Endodermal cell (in vitro differentiated cells): ENCODE results near the gene CYREN. TPM values are rescaled to one million over a fixed set of nuclear protein-coding genes. Genes with fewer than 3 reads are reported as not detected.

ENCODE experiments used
- DNase-seq: peaks from one replicate; pipeline ENCODE4 v3.0.0-alpha.2; 2017
- H3K27ac ChIP-seq: 2 replicates; pipeline ENCODE4 v1.5.1; 2013; ENCODE audit warnings: mild to moderate bottlenecking, low read depth, low read length, moderate library complexity
- H3K27me3 ChIP-seq: 2 replicates; pipeline ENCODE4 v1.6.1; 2013; ENCODE audit warnings: mild to moderate bottlenecking, low read length, moderate library complexity; ENCODE audit not compliant: insufficient read depth, control insufficient read depth, poor library complexity, severe bottlenecking
- H3K36me3 ChIP-seq: 2 replicates; pipeline ENCODE4 v1.7.0; 2013; ENCODE audit warnings: mild to moderate bottlenecking, low read length, moderate library complexity; ENCODE audit not compliant: control insufficient read depth, insufficient read depth
- H3K4me1 ChIP-seq: one replicate; pipeline ENCODE4 v1.7.0; 2013; ENCODE audit warnings: low read length; ENCODE audit not compliant: control insufficient read depth, insufficient read depth
- H3K4me3 ChIP-seq: 2 replicates; pipeline ENCODE4 v1.5.1; 2013; ENCODE audit warnings: mild to moderate bottlenecking, low read length, moderate library complexity
- H3K9ac ChIP-seq: 2 replicates; pipeline ENCODE4 v1.6.1; 2013; ENCODE audit warnings: mild to moderate bottlenecking, low read length, moderate library complexity; ENCODE audit not compliant: poor library complexity, severe bottlenecking; ENCODE audit errors: extremely low read depth
- H3K9me3 ChIP-seq: 2 replicates; pipeline ENCODE4 v1.6.1; 2013; ENCODE audit warnings: mild to moderate bottlenecking, low read length, moderate library complexity; ENCODE audit not compliant: control insufficient read depth
- H3K27ac Mint-ChIP-seq: 2 replicates; pipeline ENCODE4 v1.8.0; 2020; ENCODE audit warnings: mixed read lengths
- H3K27me3 Mint-ChIP-seq: 2 replicates; pipeline ENCODE4 v1.8.0; 2021; ENCODE audit warnings: mild to moderate bottlenecking, mixed read lengths; ENCODE audit not compliant: insufficient read depth
- H3K36me3 Mint-ChIP-seq: 2 replicates; pipeline ENCODE4 v1.8.0; 2020; ENCODE audit warnings: low read depth, mixed read lengths
- H3K4me1 Mint-ChIP-seq: 2 replicates; pipeline ENCODE4 v1.8.0; 2020; ENCODE audit warnings: mixed read lengths
- H3K4me3 Mint-ChIP-seq: 2 replicates; pipeline ENCODE4 v1.8.0; 2020; ENCODE audit warnings: mild to moderate bottlenecking, moderate library complexity, mixed read lengths
- H3K9me3 Mint-ChIP-seq: 2 replicates; pipeline ENCODE4 v1.8.0; 2020; ENCODE audit warnings: mild to moderate bottlenecking, mixed read lengths
- WGBS, 2 experiments: methylation state at CpG; one replicate each; pipeline versions ENCODE4 v1.1.5 to v1.1.7; 2013; ENCODE audit warnings: missing lambda C conversion rate in 2 of 2, mixed read lengths in 1 of 2; ENCODE audit not compliant: insufficient coverage in 1 of 2, insufficient read length in 1 of 2; 5-methylcytosine and 5-hydroxymethylcytosine counted together
- total RNA-seq, 2 donors: library from RNA; stranded (reverse); fragmentation: NEBNext Ultra II Directional in 1 of 2; extraction: Animal tissue kit (Norgen Biotek cat#: 25700) in 1 of 2; gene quantifications; 2 replicates in 1 of 2; 3 replicates in 1 of 2; pipeline ENCODE4 v1.2.1, GENCODE V29; 2021
- TF ChIP-seq, protein P1 (sequence below): fragments of 200-600 bp; sonication (generic); conservative IDR thresholded peaks from 2 replicates; pipeline ENCODE4 v1.5.0; 2021; ENCODE audit warnings: antibody characterized with exemption, mild to moderate bottlenecking

The CYREN gene
- total RNA-seq, 2 donors from 2014 or later = 60.6 to 67.8 TPM

DNA sequence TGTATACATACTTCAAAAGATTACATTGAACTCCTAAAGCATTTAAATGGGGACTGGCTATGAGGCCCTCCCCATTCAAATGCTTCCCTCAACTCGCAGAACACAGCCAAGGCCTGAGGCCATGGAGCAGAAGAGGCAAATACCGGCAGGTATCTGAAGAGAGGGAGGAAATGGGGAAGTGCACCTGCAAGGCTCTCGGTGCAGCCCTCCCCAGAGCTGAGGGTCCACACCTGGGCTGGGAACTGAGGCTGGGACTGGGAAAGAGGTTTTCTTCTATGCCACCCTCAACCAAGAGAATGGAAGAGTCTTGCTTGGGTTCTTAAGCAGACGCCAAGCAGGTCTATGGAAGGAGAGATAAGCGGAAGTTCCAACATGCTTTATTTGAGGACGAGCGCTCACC, 13.0 kb upstream of the CYREN start:
- Mint-ChIP-seq H3K36me3 (peaks cover 59% of the 10 kb centered on the region), H3K27ac (no peak overlapping the region), H3K4me1 (no peaks in the 10 kb centered on the region), H3K4me3 (no peak overlapping the region), H3K9me3 (peaks cover 48% of the 10 kb centered on the region), H3K27me3 (no peaks in the 10 kb centered on the region)
- peaks cover 41% of the 10 kb centered on the region for H3K9me3 ChIP-seq
- no peaks in the 10 kb centered on the region for H3K27me3 ChIP-seq
- peaks cover 19% of the 10 kb centered on the region for H3K36me3 ChIP-seq
- H3K4me1 ChIP-seq = no peaks in the 10 kb centered on the region
- no peak overlapping the region for H3K4me3 ChIP-seq
- H3K9ac ChIP-seq = no peak overlapping the region
- no peak for DNase-seq
- TF ChIP-seq, protein P1, sequence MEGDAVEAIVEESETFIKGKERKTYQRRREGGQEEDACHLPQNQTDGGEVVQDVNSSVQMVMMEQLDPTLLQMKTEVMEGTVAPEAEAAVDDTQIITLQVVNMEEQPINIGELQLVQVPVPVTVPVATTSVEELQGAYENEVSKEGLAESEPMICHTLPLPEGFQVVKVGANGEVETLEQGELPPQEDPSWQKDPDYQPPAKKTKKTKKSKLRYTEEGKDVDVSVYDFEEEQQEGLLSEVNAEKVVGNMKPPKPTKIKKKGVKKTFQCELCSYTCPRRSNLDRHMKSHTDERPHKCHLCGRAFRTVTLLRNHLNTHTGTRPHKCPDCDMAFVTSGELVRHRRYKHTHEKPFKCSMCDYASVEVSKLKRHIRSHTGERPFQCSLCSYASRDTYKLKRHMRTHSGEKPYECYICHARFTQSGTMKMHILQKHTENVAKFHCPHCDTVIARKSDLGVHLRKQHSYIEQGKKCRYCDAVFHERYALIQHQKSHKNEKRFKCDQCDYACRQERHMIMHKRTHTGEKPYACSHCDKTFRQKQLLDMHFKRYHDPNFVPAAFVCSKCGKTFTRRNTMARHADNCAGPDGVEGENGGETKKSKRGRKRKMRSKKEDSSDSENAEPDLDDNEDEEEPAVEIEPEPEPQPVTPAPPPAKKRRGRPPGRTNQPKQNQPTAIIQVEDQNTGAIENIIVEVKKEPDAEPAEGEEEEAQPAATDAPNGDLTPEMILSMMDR = no peak
- WGBS, 2 experiments = 90 to 96% methylated on average over 2 to 7 of the region's 7 CpGs
- H3K27ac ChIP-seq = no peak overlapping the region

DNA sequence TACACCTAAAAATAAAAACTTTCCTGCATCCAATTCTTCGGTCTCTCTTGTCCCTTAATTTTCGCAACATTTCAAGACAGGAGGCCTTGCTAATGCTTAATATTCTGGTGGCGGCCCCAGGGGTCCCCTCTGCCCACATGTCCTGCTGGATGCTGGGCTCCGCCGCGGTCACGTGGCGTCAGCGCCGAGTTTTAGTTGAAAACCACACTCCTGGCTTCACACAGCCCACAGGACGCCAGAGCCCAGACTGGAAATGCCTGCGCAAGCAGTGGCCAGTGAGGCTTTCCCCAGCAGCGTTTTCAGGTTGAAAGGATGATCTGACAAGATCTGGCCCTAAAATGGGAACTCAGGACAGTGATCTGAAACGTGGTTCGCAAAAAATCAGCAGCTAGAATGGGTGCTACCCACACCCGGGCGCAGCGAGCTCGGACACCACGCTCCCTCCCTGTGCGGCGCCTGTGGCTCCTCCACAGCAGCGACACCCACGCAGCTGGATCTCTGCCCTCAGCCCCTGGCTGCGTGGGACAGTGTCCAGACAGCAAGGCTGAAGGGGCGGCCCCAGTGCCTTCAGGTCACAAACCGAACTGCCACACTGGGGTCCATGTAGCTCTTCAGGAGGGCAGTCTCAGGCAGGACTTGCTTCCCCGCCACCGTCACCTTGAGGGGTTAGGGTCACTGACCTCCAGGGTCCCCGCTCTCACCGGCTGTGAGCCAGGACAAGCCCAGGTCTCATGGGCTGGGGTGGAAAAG, 11.6 kb upstream of the CYREN start:
- peaks cover 49% of the 10 kb centered on the region for H3K9me3 Mint-ChIP-seq
- peaks cover 56% of the 10 kb centered on the region for H3K36me3 Mint-ChIP-seq
- Histone ChIP-seq H3K36me3 (peaks cover 19% of the 10 kb centered on the region), H3K27ac (no peak overlapping the region), H3K9ac (no peak overlapping the region), H3K27me3 (no peaks in the 10 kb centered on the region), H3K9me3 (peaks cover 41% of the 10 kb centered on the region), H3K4me3 (no peak overlapping the region), H3K4me1 (no peaks in the 10 kb centered on the region)
- H3K4me1 Mint-ChIP-seq = no peaks in the 10 kb centered on the region
- H3K4me3 Mint-ChIP-seq = no peak overlapping the region
- H3K27me3 Mint-ChIP-seq = no peaks in the 10 kb centered on the region
- TF ChIP-seq, protein P1 = no peak
- H3K27ac Mint-ChIP-seq = no peak overlapping the region
- WGBS, 2 experiments = 94 to 96% methylated on average over 23 to 31 of the region's 31 CpGs
- DNase-seq = no peak

DNA sequence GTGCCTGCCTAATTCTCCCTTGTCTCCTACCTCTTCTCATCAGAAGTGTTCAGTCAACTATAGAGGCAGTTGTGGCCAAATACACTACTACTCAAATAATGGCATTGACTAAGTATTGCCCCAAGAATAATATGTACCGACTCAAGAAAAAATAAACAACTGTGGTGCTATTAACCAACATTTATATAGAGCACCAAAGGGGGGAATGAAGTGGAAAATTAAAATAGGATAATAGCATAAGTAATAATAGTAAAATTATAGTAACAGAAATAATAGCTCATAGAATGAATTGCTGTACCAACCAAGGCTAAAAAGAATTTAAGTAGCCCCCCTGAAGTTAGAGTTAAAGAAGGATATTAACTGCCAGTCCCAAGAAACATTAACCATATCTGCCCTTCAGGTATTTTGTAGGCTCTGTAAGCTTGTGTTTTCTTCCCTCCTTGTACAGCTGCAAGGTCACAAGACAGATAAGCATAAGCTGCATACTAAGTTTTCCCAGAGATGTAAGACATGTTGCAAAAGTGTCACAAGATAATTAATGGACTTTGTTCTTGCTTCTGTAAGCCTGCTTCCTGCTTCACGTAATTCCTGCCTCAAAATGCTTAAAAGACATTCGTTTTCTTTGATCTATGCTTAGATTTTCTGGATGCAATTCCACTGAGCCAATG, 10.9 kb upstream of the CYREN start:
- Mint-ChIP-seq H3K4me1 (no peaks in the 10 kb centered on the region), H3K27ac (no peak overlapping the region), H3K9me3 (peaks cover 49% of the 10 kb centered on the region), H3K27me3 (no peaks in the 10 kb centered on the region), H3K4me3 (no peak overlapping the region), H3K36me3 (peaks cover 51% of the 10 kb centered on the region)
- H3K36me3 ChIP-seq = peaks cover 18% of the 10 kb centered on the region
- peaks cover 41% of the 10 kb centered on the region for H3K9me3 ChIP-seq
- no peak overlapping the region for H3K9ac ChIP-seq
- 84 to 92% methylated on average over 2 to 3 of the region's 3 CpGs for WGBS, 2 experiments
- no peaks in the 10 kb centered on the region for H3K27me3 ChIP-seq
- TF ChIP-seq, protein P1 = no peak
- DNase-seq = no peak
- H3K27ac ChIP-seq = no peak overlapping the region
- H3K4me1 ChIP-seq = no peaks in the 10 kb centered on the region
- no peak overlapping the region for H3K4me3 ChIP-seq
